ENCODE results near the gene DFFB. TPM values are rescaled to one million over a fixed set of nuclear protein-coding genes. Genes with fewer than 3 reads are reported as not detected.

Gene DFFB
- total and polyA plus RNA-seq, 9 of the 15 experiments (the other 6 are each of a cell fraction or from before 2014, with no cell fraction given), result 2.3 to 15.8 (median 11.5) TPM

- Histone ChIP-seq H3K4me2 (ENCODE audit: insufficient read depth, low read length) (no peak overlapping the region), H3K79me2 (ENCODE audit: control insufficient read depth, insufficient read depth, low read length) (peaks cover 17% of the 10 kb centered on the region), H3K27ac (ENCODE audit: extremely low read depth, low read depth, low read length) (no peak overlapping the region), H3K36me3 (ENCODE audit: control insufficient read depth, insufficient read depth, low read length) (no peaks in the 10 kb centered on the region), H3K9me1 (ENCODE audit: control insufficient read depth, insufficient read depth, low read length) (no peaks in the 10 kb centered on the region), H3K9me3 (replicated peaks; ENCODE audit: control insufficient read depth, insufficient read depth, low read depth, low read length) (no peaks in the 10 kb centered on the region), H3K4me1 (replicated peaks in 1 of 2; ENCODE audit: control insufficient read depth in 2 of 2, insufficient read depth in 2 of 2, low read length in 2 of 2) (peaks cover 10 to 57% of the 10 kb centered on the region in 2 experiments; a peak in 4 of 5 replicates), H2AFZ (ENCODE audit: low read depth, low read length) (no peak overlapping the region), H3K9ac (ENCODE audit: insufficient read depth in 1 of 2, low read depth in 2 of 2, low read length in 2 of 2) (peak overlapping the region in 1 of 2 experiments; percentile 61; a peak in 1 of 4 replicates), H3K27me3 (ENCODE audit: control insufficient read depth in 2 of 2, insufficient read depth in 2 of 2, low read length in 2 of 2) (no peaks in the 10 kb centered on the region; a peak in 1 of 5 replicates), H3K4me3 (no peak overlapping the region), H4K20me1 (replicated peaks; ENCODE audit: control insufficient read depth, insufficient read depth, low read length) (peaks cover 3% of the 10 kb centered on the region; the same call in 1 of the 2 replicates)
- FAIRE-seq (no peak), DNase-seq (ENCODE audit: extremely low read depth in 1 of 4, low spot score in 3 of 4) (no peak), ATAC-seq (no peak)
- TF ChIP-seq PHF21A (IDR thresholded peaks at IDR 0.05; ENCODE audit: borderline replicate concordance, low read depth) (no peak), SIN3B (IDR thresholded peaks at IDR 0.05; ENCODE audit: low read depth) (no peak), ZNF785 (CRISPR knock-in tag; IDR thresholded peaks at IDR 0.05) (no peak), ZNF197 (CRISPR knock-in tag; IDR thresholded peaks at IDR 0.05; ENCODE audit: low read depth) (no peak), BCOR (IDR thresholded peaks at IDR 0.05) (no peak)
- CTCF ChIA-PET (ENCODE audit: low intra/inter-chr PET ratio), result no interaction called here
- no TSS peak for BruUV-seq (replicated peaks)
- 67% methylated on average over 16 of the region's 16 CpGs for WGBS (ENCODE audit: insufficient coverage, low coverage, missing lambda C conversion rate)
- POLR2A ChIA-PET, result interaction anchor here (0.9 to 1.3 kb wide), 2 partner anchors 9 to 128 kb away, joined by 4 read pairs; no protein-coding TSS in a partner anchor
- in situ Hi-C loops (cut with MboI) (no loop called here), intact Hi-C loops (cut with micrococcal nuclease) (no loop called here)
Observed at GRCh38 chr1:3903141-3904005, 46.1 kb downstream of the DFFB start.

All from K562 (cell line).